Caco-2 (cell line): Measurements from ENCODE around the gene CACNA2D4. TPM values are rescaled to one million over a fixed set of nuclear protein-coding genes. Genes with fewer than 3 reads are reported as not detected.

Source experiments
- BruUV-seq: library from RNA; stranded (reverse); fragments of 400-500 nt; replicated peaks from 2 replicates; lab custom pipeline; 2021; lab: Mats Ljungman, UMichigan
- CTCF ChIA-PET: fragments of 300-600 bp; sonication (Branson Sonifier 250); formaldehyde crosslinking; loops from one replicate; lab custom pipeline; 2022; ENCODE audit warnings: antibody characterized with exemption; lab: Charles Lee
- POLR2A ChIA-PET: fragments of 300-600 bp; sonication (Branson Sonifier 250); formaldehyde crosslinking; loops from one replicate; lab custom pipeline; 2022; ENCODE audit warnings: antibody characterized with exemption; lab: Charles Lee
- DNase-seq, 2 experiments: peaks; one replicate each; pipeline versions ENCODE4 v3.0.0 to v3.0.0-alpha.2; 2020 to 2022
- H3K27me3 ChIP-seq: replicated peaks from 2 replicates; pipeline ENCODE4 v1.6.0; 2011; ENCODE audit warnings: low read length; ENCODE audit not compliant: control insufficient read depth, insufficient read depth
- H3K36me3 ChIP-seq: 2 replicates; pipeline ENCODE4 v1.5.1; 2011; ENCODE audit warnings: low read length; ENCODE audit not compliant: control insufficient read depth, insufficient read depth
- H3K4me1 ChIP-seq: fragments of 250-450 bp; sonication (Bioruptor Pico); 2 replicates; pipeline ENCODE4 v1.5.1; 2020; ENCODE audit warnings: mild to moderate bottlenecking
- H3K4me3 ChIP-seq: 2 replicates; pipeline ENCODE4 v1.5.1; 2011; ENCODE audit warnings: low read depth, mild to moderate bottlenecking, control low read depth, low read length
- H3K9me3 ChIP-seq: fragments of 250-450 bp; sonication (Bioruptor Pico); 2 replicates; pipeline ENCODE4 v1.5.1; 2020; ENCODE audit warnings: mild to moderate bottlenecking, moderate library complexity
- H3K27ac Mint-ChIP-seq: one replicate; pipeline ENCODE4 v1.8.0; 2022; ENCODE audit warnings: mixed read lengths; ENCODE audit not compliant: unreplicated experiment
- H3K27me3 Mint-ChIP-seq: one replicate; pipeline ENCODE4 v1.8.0; 2022; ENCODE audit warnings: mixed read lengths; ENCODE audit not compliant: insufficient read depth, unreplicated experiment
- H3K36me3 Mint-ChIP-seq: one replicate; pipeline ENCODE4 v1.8.0; 2022; ENCODE audit warnings: mild to moderate bottlenecking, mixed read lengths; ENCODE audit not compliant: insufficient read depth, unreplicated experiment
- H3K4me1 Mint-ChIP-seq: one replicate; pipeline ENCODE4 v1.8.0; 2022; ENCODE audit warnings: low read depth, mixed read lengths; ENCODE audit not compliant: unreplicated experiment
- H3K4me3 Mint-ChIP-seq: one replicate; pipeline ENCODE4 v1.8.0; 2022; ENCODE audit warnings: mild to moderate bottlenecking, moderate library complexity, mixed read lengths; ENCODE audit not compliant: unreplicated experiment
- H3K9me3 Mint-ChIP-seq: one replicate; pipeline ENCODE4 v1.8.0; 2022; ENCODE audit warnings: mixed read lengths; ENCODE audit not compliant: unreplicated experiment
- CTCF ChIP-seq, 2 experiments: fragments of 200-600 bp in 1 of 2; IDR thresholded peaks; 1 replicate in 1 of 2; 2 replicates in 1 of 2; pipeline versions ENCODE4 v1.5.1 to v1.8.0; 2011 to 2022; ENCODE audit warnings: antibody characterized with exemption in 1 of 2, control low read depth in 1 of 2, inconsistent platforms in 1 of 2, low read depth in 1 of 2, low read length in 1 of 2, mild to moderate bottlenecking in 1 of 2, moderate library complexity in 1 of 2; ENCODE audit not compliant: insufficient read depth in 1 of 2, severe bottlenecking in 1 of 2, unreplicated experiment in 1 of 2
- intact Hi-C: fragments of 100-400 bp; cut with micrococcal nuclease; formaldehyde crosslinking; loops from one replicate; pipeline ENCODE4 v1.10.0; 2022; ENCODE audit not compliant: unreplicated experiment
- total RNA-seq: library from RNA; stranded (reverse); gene quantifications from 2 replicates; pipeline ENCODE4 v1.2.3, GENCODE V29; 2022

Gene CACNA2D4
- total RNA-seq, 1 experiment from 2014 or later = 2.2 TPM

- CTCF ChIA-PET = interaction anchor here (1.2 kb wide), 1 partner anchor 18 kb away, joined by 3 read pairs; no protein-coding TSS in a partner anchor
- Histone ChIP-seq H3K4me3 (no peak overlapping the region), H3K4me1 (no peaks in the 10 kb centered on the region), H3K9me3 (no peaks in the 10 kb centered on the region), H3K27me3 (no peaks in the 10 kb centered on the region), H3K36me3 (no peaks in the 10 kb centered on the region)
- Mint-ChIP-seq H3K9me3 (no peaks in the 10 kb centered on the region), H3K4me3 (no peak overlapping the region), H3K27me3 (peaks cover 8% of the 10 kb centered on the region), H3K4me1 (no peaks in the 10 kb centered on the region), H3K36me3 (no peaks in the 10 kb centered on the region), H3K27ac (no peak overlapping the region)
- no peak for TF ChIP-seq CTCF (IDR thresholded peaks at IDR 0.05; ENCODE audit: insufficient read depth in 1 of 2, low read depth in 1 of 2, low read length in 1 of 2, severe bottlenecking in 1 of 2, unreplicated experiment in 1 of 2)
- peak in 1 of 2 experiments; percentile 32 for DNase-seq
- POLR2A ChIA-PET = no interaction called here
- intact Hi-C loops = no loop called here
- BruUV-seq = no TSS peak
These were observed 3.7 kb upstream of the CACNA2D4 start for GRCh38 chr12:1922075-1922709.

- H3K4me3 ChIP-seq = no peak overlapping the region
- no peak overlapping the region for H3K27ac Mint-ChIP-seq
- H3K27me3 Mint-ChIP-seq = peaks cover 11% of the 10 kb centered on the region
- H3K36me3 Mint-ChIP-seq = no peaks in the 10 kb centered on the region
- ChIA-PET POLR2A (no interaction called here), CTCF (no interaction called here)
- H3K9me3 ChIP-seq = no peaks in the 10 kb centered on the region
- H3K4me1 Mint-ChIP-seq = no peaks in the 10 kb centered on the region
- no peaks in the 10 kb centered on the region for H3K27me3 ChIP-seq
- DNase-seq = peak in 1 of 2 experiments; percentile 32
- no peaks in the 10 kb centered on the region for H3K4me1 ChIP-seq
- no TSS peak for BruUV-seq
- TF ChIP-seq CTCF (IDR thresholded peaks at IDR 0.05; ENCODE audit: insufficient read depth in 1 of 2, low read depth in 1 of 2, low read length in 1 of 2, severe bottlenecking in 1 of 2, unreplicated experiment in 1 of 2) = no peak
- H3K4me3 Mint-ChIP-seq = no peak overlapping the region
- no peaks in the 10 kb centered on the region for H3K9me3 Mint-ChIP-seq
- H3K36me3 ChIP-seq = no peaks in the 10 kb centered on the region
- intact Hi-C loops = no loop called here
These were observed 2.5 kb upstream of the CACNA2D4 start for GRCh38 chr12:1920971-1921370.

- no peaks in the 10 kb centered on the region for H3K27me3 ChIP-seq
- peaks cover 11% of the 10 kb centered on the region for H3K27me3 Mint-ChIP-seq
- no peak for DNase-seq
- no peaks in the 10 kb centered on the region for H3K4me1 Mint-ChIP-seq
- no peak overlapping the region for H3K4me3 Mint-ChIP-seq
- no peak for TF ChIP-seq CTCF (IDR thresholded peaks at IDR 0.05; ENCODE audit: insufficient read depth in 1 of 2, low read depth in 1 of 2, low read length in 1 of 2, severe bottlenecking in 1 of 2, unreplicated experiment in 1 of 2)
- no peaks in the 10 kb centered on the region for H3K9me3 Mint-ChIP-seq
- no peaks in the 10 kb centered on the region for H3K36me3 Mint-ChIP-seq
- intact Hi-C loops = no loop called here
- H3K9me3 ChIP-seq = no peaks in the 10 kb centered on the region
- H3K4me1 ChIP-seq = no peaks in the 10 kb centered on the region
- H3K36me3 ChIP-seq = no peaks in the 10 kb centered on the region
- ChIA-PET POLR2A (no interaction called here), CTCF (no interaction called here)
- BruUV-seq = no TSS peak
- no peak overlapping the region for H3K4me3 ChIP-seq
- no peak overlapping the region for H3K27ac Mint-ChIP-seq
These were observed 2.0 kb upstream of the CACNA2D4 start for GRCh38 chr12:1920436-1920835.
